Osteoblast (primary cell): ENCODE data around the gene ARHGAP23. TPM values are rescaled to one million over a fixed set of nuclear protein-coding genes. Genes with fewer than 3 reads are reported as not detected.
A peak's percentile ranks its signal among the peaks of the same experiment; 100 is the strongest.

Experiments used
- DNase-seq: peaks from one replicate; pipeline ENCODE4 v3.0.0; 2011; ENCODE audit warnings: low spot score, mixed read lengths; ENCODE audit not compliant: insufficient read length; ENCODE audit errors: missing footprints
- H2AFZ ChIP-seq: 2 replicates; pipeline ENCODE4 v1.6.0; 2011; ENCODE audit warnings: mild to moderate bottlenecking, low read length
- H3K27ac ChIP-seq: 2 replicates; pipeline ENCODE4 v1.5.1; 2011; ENCODE audit warnings: mild to moderate bottlenecking, low read depth, low read length, moderate library complexity
- H3K27me3 ChIP-seq: 2 replicates; pipeline ENCODE4 v1.6.0; 2012; ENCODE audit warnings: mild to moderate bottlenecking, control low read depth, inconsistent platforms, low read length, moderate library complexity; ENCODE audit not compliant: insufficient read depth
- H3K36me3 ChIP-seq: 2 replicates; pipeline ENCODE4 v1.5.1; 2011; ENCODE audit warnings: mild to moderate bottlenecking, low read length, control low read depth, moderate library complexity; ENCODE audit not compliant: insufficient read depth
- H3K4me1 ChIP-seq: 2 replicates; pipeline ENCODE4 v1.5.1; 2011; ENCODE audit warnings: mild to moderate bottlenecking, low read length, control low read depth, moderate library complexity; ENCODE audit not compliant: insufficient read depth
- H3K4me2 ChIP-seq: 2 replicates; pipeline ENCODE4 v1.6.0; 2011; ENCODE audit warnings: mild to moderate bottlenecking, low read length; ENCODE audit not compliant: insufficient read depth
- H3K4me3 ChIP-seq: fragments of 200-600 bp; sonication (generic); 3 replicates; pipeline ENCODE4 v1.5.1; 2012; ENCODE audit warnings: mild to moderate bottlenecking, low read length, inconsistent platforms; ENCODE audit not compliant: insufficient read depth
- H3K79me2 ChIP-seq: 2 replicates; pipeline ENCODE4 v1.6.0; 2012; ENCODE audit warnings: mild to moderate bottlenecking, low read length, control low read depth, inconsistent platforms; ENCODE audit not compliant: insufficient read depth
- H3K9me3 ChIP-seq: 2 replicates; pipeline ENCODE4 v1.5.1; 2011; ENCODE audit warnings: low read depth, low read length, control low read depth
- H4K20me1 ChIP-seq: 2 replicates; pipeline ENCODE4 v1.6.0; 2012; ENCODE audit warnings: mild to moderate bottlenecking, low read length, control low read depth; ENCODE audit not compliant: insufficient read depth
- total RNA-seq: library from RNA; depleted of rRNA; stranded (reverse); fragments of >200 nt; gene quantifications from 2 replicates; pipeline ENCODE4 v1.2.3, GENCODE V29; 2012
- TF ChIP-seq, protein P1 (sequence below): IDR thresholded peaks from 2 replicates; pipeline ENCODE4 v1.5.1; 2011; ENCODE audit warnings: mild to moderate bottlenecking, low read depth, low read length, moderate library complexity; ENCODE audit errors: extremely low read depth

ARHGAP23 gene
- total RNA-seq, 1 donor, result 47.0 TPM

DNA sequence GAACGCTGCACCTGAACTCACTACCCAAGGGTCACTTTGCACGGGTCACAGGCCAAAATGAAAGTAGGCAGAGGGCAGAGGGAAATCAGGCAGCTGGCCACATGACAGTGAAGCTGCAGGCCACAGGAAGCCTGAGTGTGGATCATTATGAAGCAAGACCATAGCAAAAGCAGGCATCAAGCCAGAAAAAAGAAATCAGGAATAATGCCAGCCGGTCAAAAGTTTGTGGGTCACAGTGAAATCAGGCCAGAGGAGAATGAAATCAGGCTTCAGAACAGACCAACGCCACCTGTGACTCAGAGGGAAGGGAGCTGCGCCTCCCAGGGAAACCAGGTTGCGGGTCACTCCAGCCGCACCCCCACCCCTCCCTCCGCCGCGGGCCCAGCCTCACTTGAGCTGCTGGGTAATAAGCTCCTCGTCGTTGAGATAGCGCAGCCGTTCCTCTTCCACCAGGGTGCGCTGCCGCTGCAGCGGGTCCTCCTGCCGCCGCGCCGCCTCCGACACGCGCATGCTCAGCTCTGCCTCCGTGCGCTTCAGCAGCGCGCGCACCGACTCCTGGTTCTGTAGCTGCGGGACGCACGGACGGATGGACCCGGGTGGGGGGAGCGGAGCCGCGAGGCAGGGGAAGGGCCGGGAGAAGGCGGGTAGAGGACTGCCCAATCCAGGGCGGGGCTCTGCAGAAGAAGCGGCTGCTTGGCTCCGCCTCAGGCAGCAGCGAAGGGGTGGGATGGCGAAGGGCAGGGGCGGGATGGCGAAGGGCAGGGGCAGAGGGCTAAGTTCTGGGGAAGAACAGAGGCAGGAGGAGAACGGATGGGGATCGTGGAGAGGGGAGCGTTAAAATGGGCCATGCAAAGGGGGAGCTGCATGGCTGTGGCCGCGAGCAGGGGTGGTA, 129.8 kb downstream of the ARHGAP23 start:
- Histone ChIP-seq H3K79me2 (no peaks in the 10 kb centered on the region), H3K4me2 (peak overlapping the region; percentile 68), H2AFZ (peak overlapping the region; percentile 47), H3K27ac (no peak overlapping the region), H3K36me3 (no peaks in the 10 kb centered on the region), H3K27me3 (peaks cover 45% of the 10 kb centered on the region), H3K4me1 (peaks cover 5% of the 10 kb centered on the region), H3K9me3 (no peaks in the 10 kb centered on the region), H4K20me1 (peaks cover 8% of the 10 kb centered on the region), H3K4me3 (peak overlapping the region; percentile 43)
- TF ChIP-seq, protein P1, sequence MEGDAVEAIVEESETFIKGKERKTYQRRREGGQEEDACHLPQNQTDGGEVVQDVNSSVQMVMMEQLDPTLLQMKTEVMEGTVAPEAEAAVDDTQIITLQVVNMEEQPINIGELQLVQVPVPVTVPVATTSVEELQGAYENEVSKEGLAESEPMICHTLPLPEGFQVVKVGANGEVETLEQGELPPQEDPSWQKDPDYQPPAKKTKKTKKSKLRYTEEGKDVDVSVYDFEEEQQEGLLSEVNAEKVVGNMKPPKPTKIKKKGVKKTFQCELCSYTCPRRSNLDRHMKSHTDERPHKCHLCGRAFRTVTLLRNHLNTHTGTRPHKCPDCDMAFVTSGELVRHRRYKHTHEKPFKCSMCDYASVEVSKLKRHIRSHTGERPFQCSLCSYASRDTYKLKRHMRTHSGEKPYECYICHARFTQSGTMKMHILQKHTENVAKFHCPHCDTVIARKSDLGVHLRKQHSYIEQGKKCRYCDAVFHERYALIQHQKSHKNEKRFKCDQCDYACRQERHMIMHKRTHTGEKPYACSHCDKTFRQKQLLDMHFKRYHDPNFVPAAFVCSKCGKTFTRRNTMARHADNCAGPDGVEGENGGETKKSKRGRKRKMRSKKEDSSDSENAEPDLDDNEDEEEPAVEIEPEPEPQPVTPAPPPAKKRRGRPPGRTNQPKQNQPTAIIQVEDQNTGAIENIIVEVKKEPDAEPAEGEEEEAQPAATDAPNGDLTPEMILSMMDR, result peak; percentile 82
- DNase-seq, result peak; percentile 100

DNA sequence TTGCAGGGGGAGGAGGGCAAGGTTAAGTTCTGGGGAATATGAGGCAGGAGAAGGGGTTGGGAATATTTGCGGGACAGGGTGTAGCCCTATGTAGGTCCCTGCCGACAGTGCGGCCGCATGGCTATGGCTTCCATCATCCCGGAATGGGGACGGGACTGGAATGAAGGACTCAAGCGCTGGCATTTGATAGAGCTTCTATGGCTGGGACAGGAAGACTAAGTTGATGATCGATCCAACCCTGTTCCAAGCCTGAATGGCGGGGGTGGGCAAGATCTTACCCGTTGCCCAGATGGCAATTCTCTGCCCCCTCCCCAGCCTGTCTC, 130.4 kb downstream of the ARHGAP23 start:
- H3K79me2 ChIP-seq, result no peaks in the 10 kb centered on the region
- no peak for DNase-seq
- H3K36me3 ChIP-seq, result no peaks in the 10 kb centered on the region
- H4K20me1 ChIP-seq, result peaks cover 9% of the 10 kb centered on the region
- no peak overlapping the region for H3K27ac ChIP-seq
- no peaks in the 10 kb centered on the region for H3K9me3 ChIP-seq
- peak overlapping the region; percentile 13 for H2AFZ ChIP-seq
- TF ChIP-seq, protein P1, result no peak
- H3K4me2 ChIP-seq, result peak overlapping the region; percentile 68
- H3K4me3 ChIP-seq, result peak overlapping the region; percentile 43
- peaks cover 51% of the 10 kb centered on the region for H3K27me3 ChIP-seq
- peaks cover 5% of the 10 kb centered on the region for H3K4me1 ChIP-seq

DNA sequence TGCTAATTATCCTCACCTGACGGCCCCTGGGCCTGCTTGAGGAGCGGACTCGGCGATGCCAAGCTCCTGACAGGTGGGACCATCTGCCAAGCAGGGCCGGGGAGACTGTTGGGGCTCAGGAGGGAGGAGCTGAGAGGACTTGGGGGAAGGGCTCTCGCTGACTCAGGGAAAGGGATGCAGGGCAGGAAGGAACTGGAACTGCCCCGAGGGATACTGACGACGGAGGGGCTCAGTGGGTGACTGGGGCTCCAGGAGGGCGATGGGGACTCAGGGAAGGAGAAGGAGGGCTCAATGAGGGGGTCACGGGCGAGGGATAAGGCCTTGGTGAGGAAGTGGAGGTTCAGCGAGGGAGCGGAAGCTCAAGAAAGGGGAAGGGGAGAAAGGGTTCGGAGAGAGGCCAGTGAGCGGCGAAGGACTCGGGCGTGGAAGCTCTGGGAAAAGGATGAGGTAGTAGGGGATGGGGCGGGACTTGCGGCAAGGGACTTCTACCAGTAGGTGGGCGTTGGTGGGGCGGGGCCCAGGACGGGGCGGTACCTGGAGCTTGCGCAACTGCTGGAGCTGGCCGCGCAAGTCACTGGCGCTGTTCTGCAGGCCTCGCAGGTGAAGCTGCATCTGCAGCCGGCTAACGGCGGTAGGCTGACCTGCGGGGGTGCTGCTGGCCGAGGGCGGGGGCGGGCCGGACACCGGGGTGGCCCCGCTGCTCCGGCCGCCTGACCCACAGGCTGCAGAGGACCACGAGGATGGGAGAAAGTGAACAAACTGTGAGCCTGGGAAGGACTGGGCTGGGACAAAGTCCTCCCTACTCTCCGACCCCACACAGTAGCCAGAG, 131.0 kb downstream of the ARHGAP23 start:
- Histone ChIP-seq H3K4me3 (no peak overlapping the region), H4K20me1 (peaks cover 10% of the 10 kb centered on the region), H3K4me1 (peaks cover 5% of the 10 kb centered on the region), H3K79me2 (no peaks in the 10 kb centered on the region), H3K36me3 (no peaks in the 10 kb centered on the region), H3K27ac (no peak overlapping the region), H2AFZ (no peak overlapping the region), H3K9me3 (no peaks in the 10 kb centered on the region), H3K4me2 (peak overlapping the region; percentile 68), H3K27me3 (peaks cover 56% of the 10 kb centered on the region)
- TF ChIP-seq, protein P1, result no peak
- peak; percentile 88 for DNase-seq

DNA sequence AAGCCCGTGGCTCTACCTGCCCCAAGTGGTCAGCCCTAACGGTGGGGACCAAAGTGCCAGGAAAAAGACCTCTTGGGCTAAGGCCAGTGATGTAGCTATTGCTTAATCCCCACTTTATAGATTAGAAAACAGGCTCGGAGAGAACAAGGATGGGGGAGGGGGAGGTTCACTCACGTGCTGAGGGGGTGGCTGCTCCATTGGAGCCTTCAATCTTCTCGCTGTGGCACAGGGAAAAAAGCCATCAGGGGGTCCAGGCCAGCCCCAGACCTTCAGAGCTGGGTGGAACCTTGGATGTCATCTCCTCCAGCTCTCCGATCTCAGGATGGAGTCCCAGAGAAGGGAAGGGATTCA, 131.6 kb downstream of the ARHGAP23 start:
- H3K36me3 ChIP-seq, result no peaks in the 10 kb centered on the region
- H3K27me3 ChIP-seq, result peaks cover 61% of the 10 kb centered on the region
- H4K20me1 ChIP-seq, result peaks cover 10% of the 10 kb centered on the region
- peaks cover 5% of the 10 kb centered on the region for H3K4me1 ChIP-seq
- no peak for DNase-seq
- no peak overlapping the region for H3K4me3 ChIP-seq
- no peaks in the 10 kb centered on the region for H3K79me2 ChIP-seq
- TF ChIP-seq, protein P1, result no peak
- no peak overlapping the region for H3K4me2 ChIP-seq
- no peak overlapping the region for H3K27ac ChIP-seq
- no peaks in the 10 kb centered on the region for H3K9me3 ChIP-seq
- H2AFZ ChIP-seq, result no peak overlapping the region
